ENCODE data around the gene EDIL3.

GRCh38 chr5:83914199-83914598 lies 470.5 kb downstream of the EDIL3 start:
- no peak for TF ChIP-seq EGR1 (conservative IDR thresholded peaks at IDR 0.05)
- TF ChIP-seq SIN3A (IDR thresholded peaks at IDR 0.05; ENCODE audit: borderline replicate concordance in 2 of 2, control insufficient read depth in 1 of 2, low read depth in 2 of 2, low read length in 2 of 2) = no peak
- TF ChIP-seq POLR2AphosphoS2 (IDR thresholded peaks at IDR 0.05; ENCODE audit: low read length) = no peak
- TF ChIP-seq CC2D1A (IDR thresholded peaks at IDR 0.05) = no peak
- no peak for TF ChIP-seq ZBTB43 (CRISPR knock-in tag; IDR thresholded peaks at IDR 0.05)
- TF ChIP-seq KLF16 (IDR thresholded peaks at IDR 0.05) = no peak
- no peak for TF ChIP-seq POLR2A (conservative IDR thresholded peaks at IDR 0.05)
- TF ChIP-seq BMI1 (IDR thresholded peaks at IDR 0.05; ENCODE audit: low read length) = no peak
- TF ChIP-seq ASH1L (IDR thresholded peaks at IDR 0.05; ENCODE audit: borderline replicate concordance, low read depth, partially characterized antibody) = no peak
- no peak for TF ChIP-seq GABPA (tag; conservative IDR thresholded peaks at IDR 0.05; ENCODE audit: low read depth)

Measured in K562 (cell line).